MM.1S (cell line): ENCODE results near the gene USF3.

ENCODE experiments used
- DNase-seq: peaks from one replicate; pipeline ENCODE4 v3.0.0-alpha.2; 2015
- H2AFZ ChIP-seq: fragments of 300-600 bp; sonication (generic); 2 replicates; pipeline ENCODE4 v1.6.0; 2016; ENCODE audit warnings: antibody characterized with exemption, low read length
- H3F3A ChIP-seq: fragments of 300-600 bp; sonication (generic); 2 replicates; pipeline ENCODE4 v1.6.1; 2016; ENCODE audit warnings: mild to moderate bottlenecking, antibody characterized with exemption, low read length, moderate library complexity, mixed read lengths; ENCODE audit not compliant: insufficient read depth
- H3K27ac ChIP-seq: fragments of 300-600 bp; sonication (generic); 2 replicates; pipeline ENCODE4 v1.5.1; 2016; ENCODE audit warnings: mild to moderate bottlenecking, low read length
- H3K27me3 ChIP-seq: fragments of 300-600 bp; sonication (generic); replicated peaks from 2 replicates; pipeline ENCODE4 v1.6.0; 2016; ENCODE audit warnings: low read length; ENCODE audit not compliant: insufficient read depth
- H3K36me3 ChIP-seq: fragments of 300-600 bp; sonication (generic); replicated peaks from 2 replicates; pipeline ENCODE4 v1.6.1; 2016; ENCODE audit warnings: mild to moderate bottlenecking, low read length, mixed read lengths; ENCODE audit not compliant: insufficient read depth
- H3K4me1 ChIP-seq: fragments of 300-600 bp; sonication (generic); 2 replicates; pipeline ENCODE4 v1.6.1; 2016; ENCODE audit warnings: low read length, mixed read lengths
- H3K4me2 ChIP-seq: fragments of 300-600 bp; sonication (generic); 2 replicates; pipeline ENCODE4 v1.6.0; 2016; ENCODE audit warnings: low read depth, low read length
- H3K4me3 ChIP-seq: fragments of 300-600 bp; sonication (generic); 2 replicates; pipeline ENCODE4 v1.5.1; 2016; ENCODE audit warnings: low read length, mixed read lengths
- H3K79me2 ChIP-seq: fragments of 300-600 bp; sonication (generic); 2 replicates; pipeline ENCODE4 v1.6.1; 2016; ENCODE audit warnings: mixed run types, low read length, mixed read lengths
- H3K9ac ChIP-seq: fragments of 300-600 bp; sonication (generic); 2 replicates; pipeline ENCODE4 v1.6.1; 2016; ENCODE audit warnings: low read length, mixed read lengths
- H3K9me2 ChIP-seq: fragments of 300-600 bp; sonication (generic); replicated peaks from 2 replicates; pipeline ENCODE4 v1.6.1; 2016; ENCODE audit warnings: mild to moderate bottlenecking, low read length, mixed read lengths; ENCODE audit not compliant: insufficient read depth
- H3K9me3 ChIP-seq: fragments of 300-600 bp; sonication (generic); replicated peaks from 2 replicates; pipeline ENCODE4 v1.6.1; 2016; ENCODE audit warnings: mild to moderate bottlenecking, low read length, mixed read lengths; ENCODE audit not compliant: insufficient read depth
- H4K20me1 ChIP-seq: fragments of 300-600 bp; sonication (generic); 2 replicates; pipeline ENCODE4 v1.6.1; 2016; ENCODE audit warnings: mild to moderate bottlenecking, low read length, moderate library complexity, mixed read lengths; ENCODE audit not compliant: insufficient read depth
- CTCF ChIP-seq: fragments of 300-600 bp; sonication (generic); IDR thresholded peaks from 2 replicates; pipeline ENCODE4 v1.5.1; 2016; ENCODE audit warnings: antibody characterized with exemption, low read length, mixed read lengths
- EZH2 ChIP-seq: fragments of 300-600 bp; sonication (generic); optimal IDR thresholded peaks from 2 replicates; pipeline ENCODE3; 2017; ENCODE audit warnings: low read depth, mild to moderate bottlenecking, antibody characterized with exemption, low read length, mixed read lengths
- EZH2phosphoT487 ChIP-seq: fragments of 300-600 bp; sonication (generic); IDR thresholded peaks from 2 replicates; pipeline ENCODE4 v1.6.1; 2018; ENCODE audit warnings: antibody characterized with exemption, low read length

The USF3 gene

GRCh38 chr3:113628316-113628715 lies 68.1 kb downstream of the USF3 start:
- H4K20me1 ChIP-seq: no peaks in the 10 kb centered on the region
- no peak overlapping the region for H3K4me2 ChIP-seq
- H3K27ac ChIP-seq: no peak overlapping the region
- H3K4me3 ChIP-seq: no peak overlapping the region
- H2AFZ ChIP-seq: no peak overlapping the region
- no peak overlapping the region for H3K9ac ChIP-seq
- DNase-seq: no peak
- H3K36me3 ChIP-seq: no peaks in the 10 kb centered on the region
- H3K27me3 ChIP-seq: no peaks in the 10 kb centered on the region
- H3K4me1 ChIP-seq: peaks cover 13% of the 10 kb centered on the region
- H3K9me2 ChIP-seq: no peaks in the 10 kb centered on the region
- H3F3A ChIP-seq: no peaks in the 10 kb centered on the region
- TF ChIP-seq EZH2 (no peak), EZH2phosphoT487 (no peak), CTCF (no peak)
- H3K9me3 ChIP-seq: no peaks in the 10 kb centered on the region
- no peaks in the 10 kb centered on the region for H3K79me2 ChIP-seq

- DNase-seq: peak; percentile 60
- Histone ChIP-seq H3K4me3 (no peak overlapping the region), H3K4me1 (peaks cover 12% of the 10 kb centered on the region), H2AFZ (0 out of 2 replicates have a peak overlapping the region, but pooled peaks have one; percentile 14), H3F3A (no peaks in the 10 kb centered on the region), H3K79me2 (no peaks in the 10 kb centered on the region), H3K4me2 (peak overlapping the region; percentile 20; the same call in 1 of the 2 replicates), H3K9ac (no peak overlapping the region), H4K20me1 (no peaks in the 10 kb centered on the region), H3K27me3 (no peaks in the 10 kb centered on the region), H3K36me3 (no peaks in the 10 kb centered on the region), H3K9me2 (no peaks in the 10 kb centered on the region), H3K9me3 (no peaks in the 10 kb centered on the region), H3K27ac (no peak overlapping the region)
- TF ChIP-seq EZH2 (no peak), CTCF (peak; percentile 80)
These were observed 69.7 kb downstream of the USF3 start for GRCh38 chr3:113626503-113627371.

- DNase-seq: no peak
- Histone ChIP-seq H3K27ac (no peak overlapping the region), H3K9me2 (no peaks in the 10 kb centered on the region), H3K9me3 (no peaks in the 10 kb centered on the region), H3K79me2 (no peaks in the 10 kb centered on the region), H2AFZ (no peak overlapping the region), H3K9ac (no peak overlapping the region), H3K4me1 (peaks cover 3% of the 10 kb centered on the region), H3K4me3 (no peak overlapping the region), H3K36me3 (no peaks in the 10 kb centered on the region), H3K27me3 (no peaks in the 10 kb centered on the region), H4K20me1 (no peaks in the 10 kb centered on the region), H3F3A (no peaks in the 10 kb centered on the region), H3K4me2 (no peak overlapping the region)
- no peak for TF ChIP-seq EZH2
- TF ChIP-seq CTCF: no peak
- TF ChIP-seq EZH2phosphoT487: no peak
These were observed 70.6 kb downstream of the USF3 start for GRCh38 chr3:113625834-113626233.
